ENCODE measurements around the gene ZFYVE28.

GRCh38 chr4:2426069-2426397, 7.6 kb upstream of the ZFYVE28 start:
- no peak for TF ChIP-seq CTCF (IDR thresholded peaks at IDR 0.05)
- TF ChIP-seq POLR2A (IDR thresholded peaks at IDR 0.05), result no peak
